ENCODE data around the gene KRT4.

- TF ChIP-seq CTCF (IDR thresholded peaks at IDR 0.05; ENCODE audit: poor library complexity) (no peak), EZH2phosphoT487 (IDR thresholded peaks at IDR 0.05; ENCODE audit: low read depth, severe bottlenecking, unreplicated experiment) (no peak), EZH2 (IDR thresholded peaks at IDR 0.05; ENCODE audit: borderline replicate concordance) (no peak)
These were observed 56.3 kb downstream of the KRT4 start for GRCh38 chr12:52757449-52758176.
